Esophagus muscularis mucosa (tissue), 4 donors: ENCODE results near the gene SYNE1.

Experiments used
- CTCF ChIP-seq, 3 experiments: fragments of 200-600 bp in 2 of 3; fragments of 450-650 bp in 1 of 3; sonication (generic) in 2 of 3; IDR thresholded peaks; one replicate each; pipeline ENCODE4 v1.5.1; 2017 to 2019; ENCODE audit warnings: antibody characterized with exemption in 3 of 3, mild to moderate bottlenecking in 2 of 3, moderate library complexity in 1 of 3
- EP300 ChIP-seq: sonication (generic); formaldehyde crosslinking; IDR thresholded peaks from one replicate; pipeline ENCODE4 v1.6.1; 2017; ENCODE audit warnings: antibody characterized with exemption
- POLR2A ChIP-seq: fragments of 450-650 bp; IDR thresholded peaks from one replicate; pipeline ENCODE4 v1.6.1; 2017; ENCODE audit warnings: antibody characterized with exemption, moderate library complexity, mild to moderate bottlenecking, low read depth
- POLR2AphosphoS5 ChIP-seq, 2 donors: sonication (generic); formaldehyde crosslinking; IDR thresholded peaks; one replicate each; pipeline ENCODE4 v1.6.1; 2017; ENCODE audit warnings: antibody characterized with exemption in 2 of 2

- TF ChIP-seq CTCF (IDR thresholded peaks at IDR 0.05) = no peak
- no peak for TF ChIP-seq POLR2A
- TF ChIP-seq POLR2AphosphoS5 (IDR thresholded peaks at IDR 0.05) = no peak
- TF ChIP-seq EP300 = no peak
These were observed 264.2 kb downstream of the SYNE1 start for GRCh38 chr6:152372945-152373344.
